CD8-positive, alpha-beta memory T cell (primary cell): ENCODE data around the gene FMNL3. TPM values are rescaled to one million over a fixed set of nuclear protein-coding genes. Genes with fewer than 3 reads are reported as not detected.
A peak's percentile ranks its signal among the peaks of the same experiment; 100 is the strongest.

Experiments
- CTCF ChIA-PET: fragments of 350-600 bp; sonication (Branson Sonifier 250); formaldehyde crosslinking; loops from one replicate; lab custom pipeline; 2021; ENCODE audit warnings: antibody characterized with exemption; lab: Charles Lee
- POLR2A ChIA-PET: fragments of 350-600 bp; sonication (Branson Sonifier 250); formaldehyde crosslinking; loops from one replicate; lab custom pipeline; 2021; ENCODE audit warnings: antibody characterized with exemption; lab: Charles Lee
- DNase-seq, 5 donors: peaks; one replicate each; pipeline versions ENCODE4 v3.0.0 to v3.0.0-alpha.2; 2020 to 2022; ENCODE audit warnings: mixed read lengths in 1 of 5
- H3K27ac ChIP-seq: one replicate; pipeline ENCODE4 v1.7.0; 2013; ENCODE audit warnings: low read depth, mild to moderate bottlenecking, low read length, moderate library complexity
- H3K27me3 ChIP-seq: 2 replicates; pipeline ENCODE4 v1.7.0; 2013; ENCODE audit warnings: low read length, mild to moderate bottlenecking; ENCODE audit not compliant: insufficient read depth, poor library complexity, severe bottlenecking
- H3K36me3 ChIP-seq: 2 replicates; pipeline ENCODE4 v1.7.0; 2013; ENCODE audit warnings: mild to moderate bottlenecking, low read length, moderate library complexity; ENCODE audit not compliant: insufficient read depth
- H3K4me1 ChIP-seq: 2 replicates; pipeline ENCODE4 v1.7.0; 2013; ENCODE audit warnings: mild to moderate bottlenecking, low read length, moderate library complexity; ENCODE audit not compliant: insufficient read depth
- H3K4me3 ChIP-seq: 2 replicates; pipeline ENCODE4 v1.7.0; 2013; ENCODE audit warnings: mild to moderate bottlenecking, low read length
- H3K9me3 ChIP-seq: 2 replicates; pipeline ENCODE4 v1.7.0; 2013; ENCODE audit warnings: mild to moderate bottlenecking, low read length
- H3K27ac Mint-ChIP-seq, 8 donors: one replicate each; pipeline ENCODE4 v1.8.0; 2020 to 2021; ENCODE audit warnings: mixed read lengths in 8 of 8, mild to moderate bottlenecking in 6 of 8, inconsistent platforms in 3 of 8, moderate library complexity in 3 of 8
- H3K27me3 Mint-ChIP-seq, 2 donors: one replicate each; pipeline ENCODE4 v1.8.0; 2020 to 2021; ENCODE audit warnings: mixed read lengths in 2 of 2, mild to moderate bottlenecking in 1 of 2, moderate library complexity in 1 of 2
- H3K36me3 Mint-ChIP-seq, 3 donors: one replicate each; pipeline ENCODE4 v1.8.0; 2020 to 2021; ENCODE audit warnings: mixed read lengths in 3 of 3, inconsistent platforms in 1 of 3, mild to moderate bottlenecking in 1 of 3
- H3K4me1 Mint-ChIP-seq, 3 donors: one replicate each; pipeline ENCODE4 v1.8.0; 2020 to 2021; ENCODE audit warnings: mixed read lengths in 3 of 3, inconsistent platforms in 1 of 3, mild to moderate bottlenecking in 1 of 3
- H3K4me3 Mint-ChIP-seq, 7 donors: one replicate each; pipeline ENCODE4 v1.8.0; 2020 to 2021; ENCODE audit warnings: mixed read lengths in 7 of 7, mild to moderate bottlenecking in 6 of 7, moderate library complexity in 4 of 7, inconsistent platforms in 2 of 7
- H3K9me3 Mint-ChIP-seq, 5 donors: one replicate each; pipeline ENCODE4 v1.8.0; 2020 to 2022; ENCODE audit warnings: mixed read lengths in 5 of 5, mild to moderate bottlenecking in 3 of 5, moderate library complexity in 2 of 5, inconsistent platforms in 1 of 5
- polyA plus RNA-seq: library from polyadenylated mRNA; unstranded; fragments of 300-500 nt; fragmentation: Illumina TruSeq; gene quantifications from one replicate; pipeline ENCODE4 v1.2.3, GENCODE V29; 2021
- total RNA-seq, 2 experiments: library from RNA; stranded (reverse); gene quantifications; one replicate each; pipeline ENCODE4 v1.2.3, GENCODE V29; 2021

The FMNL3 gene
- total and polyA plus RNA-seq, 3 experiments from 2014 or later = 6.3 to 36.7 (median 35.8) TPM

- H3K27me3 Mint-ChIP-seq = no peaks in the 10 kb centered on the region
- H3K36me3 ChIP-seq = no peaks in the 10 kb centered on the region
- H3K27ac ChIP-seq = no peak overlapping the region
- H3K27ac Mint-ChIP-seq = no peak overlapping the region
- H3K4me3 ChIP-seq = no peak overlapping the region
- peaks cover 15 to 19% (median 18%) of the 10 kb centered on the region in 3 donors for H3K4me1 Mint-ChIP-seq
- H3K36me3 Mint-ChIP-seq = peaks cover 0 to 3% (median 0%) of the 10 kb centered on the region in 3 donors
- H3K4me3 Mint-ChIP-seq = no peak overlapping the region
- H3K4me1 ChIP-seq = peaks cover 13% of the 10 kb centered on the region
- H3K9me3 Mint-ChIP-seq = no peaks in the 10 kb centered on the region
- DNase-seq = no peak
- no peaks in the 10 kb centered on the region for H3K9me3 ChIP-seq
- ChIA-PET POLR2A (interaction anchor here (0.6 kb wide), 1 partner anchor 12 kb away, joined by 3 read pairs; no protein-coding TSS in a partner anchor), CTCF (interaction anchor here (0.8 to 6.0 kb wide), 7 partner anchors 9 to 79 kb away, joined by 3 to 61 read pairs (median 5); partner anchors contain the start of genes FMNL3 and PRPF40B)
- no peaks in the 10 kb centered on the region for H3K27me3 ChIP-seq
Observed at GRCh38 chr12:49635656-49636055, 71.5 kb downstream of the FMNL3 start.

GRCh38 chr12:49635036-49635435, 72.2 kb downstream of the FMNL3 start:
- peaks cover 13% of the 10 kb centered on the region for H3K4me1 ChIP-seq
- Mint-ChIP-seq H3K36me3 (peaks cover 0 to 2% (median 0%) of the 10 kb centered on the region in 3 donors), H3K4me1 (peaks cover 15 to 19% (median 18%) of the 10 kb centered on the region in 3 donors), H3K27ac (peak overlapping the region in 1 of 8 donors; percentile 91), H3K4me3 (no peak overlapping the region), H3K9me3 (no peaks in the 10 kb centered on the region), H3K27me3 (no peaks in the 10 kb centered on the region)
- ChIA-PET CTCF (interaction anchor here (5.6 to 6.0 kb wide), 2 partner anchors 12 to 72 kb away, joined by 42 to 61 read pairs; partner anchors contain the start of genes FMNL3 and PRPF40B), POLR2A (no interaction called here)
- H3K9me3 ChIP-seq = no peaks in the 10 kb centered on the region
- H3K27ac ChIP-seq = no peak overlapping the region
- DNase-seq = no peak
- H3K4me3 ChIP-seq = no peak overlapping the region
- no peaks in the 10 kb centered on the region for H3K36me3 ChIP-seq
- no peaks in the 10 kb centered on the region for H3K27me3 ChIP-seq

GRCh38 chr12:49633703-49634345, 73.4 kb downstream of the FMNL3 start:
- H3K9me3 ChIP-seq = no peaks in the 10 kb centered on the region
- H3K27ac ChIP-seq = no peak overlapping the region
- peaks cover 0 to 2% (median 0%) of the 10 kb centered on the region in 3 donors for H3K36me3 Mint-ChIP-seq
- peaks cover 13% of the 10 kb centered on the region for H3K4me1 ChIP-seq
- no peaks in the 10 kb centered on the region for H3K9me3 Mint-ChIP-seq
- no peak overlapping the region for H3K4me3 Mint-ChIP-seq
- no peak for DNase-seq
- peak overlapping the region in 4 of 8 donors; percentile 23 to 63 (median 62) for H3K27ac Mint-ChIP-seq
- POLR2A ChIA-PET = no interaction called here
- H3K27me3 ChIP-seq = no peaks in the 10 kb centered on the region
- no peak overlapping the region for H3K4me3 ChIP-seq
- CTCF ChIA-PET = interaction anchor here (0.9 to 6.0 kb wide), 4 partner anchors 8 to 74 kb away, joined by 5 to 61 read pairs (median 24); partner anchors contain the start of genes FMNL3 and PRPF40B
- H3K4me1 Mint-ChIP-seq = peaks cover 12 to 19% (median 18%) of the 10 kb centered on the region in 3 donors
- H3K27me3 Mint-ChIP-seq = no peaks in the 10 kb centered on the region
- H3K36me3 ChIP-seq = no peaks in the 10 kb centered on the region

- no peak overlapping the region for H3K4me3 Mint-ChIP-seq
- H3K36me3 Mint-ChIP-seq = peaks cover 0 to 2% (median 0%) of the 10 kb centered on the region in 3 donors
- H3K27ac Mint-ChIP-seq = peak overlapping the region in 2 of 8 donors; percentile 29 to 42
- ChIA-PET POLR2A (no interaction called here), CTCF (interaction anchor here (0.9 to 5.6 kb wide), 4 partner anchors 9 to 80 kb away, joined by 4 to 42 read pairs (median 6); partner anchors contain the start of gene PRPF40B)
- H3K36me3 ChIP-seq = no peaks in the 10 kb centered on the region
- H3K4me1 Mint-ChIP-seq = peaks cover 12 to 19% (median 18%) of the 10 kb centered on the region in 3 donors
- H3K9me3 ChIP-seq = no peaks in the 10 kb centered on the region
- no peaks in the 10 kb centered on the region for H3K27me3 Mint-ChIP-seq
- no peak for DNase-seq
- no peak overlapping the region for H3K4me3 ChIP-seq
- no peaks in the 10 kb centered on the region for H3K27me3 ChIP-seq
- peaks cover 13% of the 10 kb centered on the region for H3K4me1 ChIP-seq
- no peak overlapping the region for H3K27ac ChIP-seq
- H3K9me3 Mint-ChIP-seq = no peaks in the 10 kb centered on the region
Observed at GRCh38 chr12:49632986-49633702, 74.1 kb downstream of the FMNL3 start.

GRCh38 chr12:49632401-49632800, 74.8 kb downstream of the FMNL3 start:
- CTCF ChIA-PET = interaction anchor here (1.5 to 3.0 kb wide), 4 partner anchors 10 to 79 kb away, joined by 4 to 7 read pairs (median 7); partner anchors contain the start of genes FMNL3 and PRPF40B
- Mint-ChIP-seq H3K4me1 (peaks cover 12 to 19% (median 18%) of the 10 kb centered on the region in 3 donors), H3K27me3 (no peaks in the 10 kb centered on the region), H3K9me3 (no peaks in the 10 kb centered on the region), H3K36me3 (peaks cover 0 to 2% (median 0%) of the 10 kb centered on the region in 3 donors), H3K27ac (no peak overlapping the region), H3K4me3 (no peak overlapping the region)
- Histone ChIP-seq H3K9me3 (no peaks in the 10 kb centered on the region), H3K27ac (no peak overlapping the region), H3K27me3 (no peaks in the 10 kb centered on the region), H3K4me1 (peaks cover 13% of the 10 kb centered on the region), H3K4me3 (no peak overlapping the region), H3K36me3 (no peaks in the 10 kb centered on the region)
- no peak for DNase-seq
- POLR2A ChIA-PET = no interaction called here

- Mint-ChIP-seq H3K9me3 (no peaks in the 10 kb centered on the region), H3K36me3 (peaks cover 0 to 2% (median 0%) of the 10 kb centered on the region in 3 donors), H3K27me3 (no peaks in the 10 kb centered on the region), H3K4me3 (no peak overlapping the region), H3K27ac (peak overlapping the region in 1 of 8 donors; percentile 9), H3K4me1 (peaks cover 4 to 9% (median 9%) of the 10 kb centered on the region in 3 donors)
- H3K36me3 ChIP-seq = no peaks in the 10 kb centered on the region
- H3K27me3 ChIP-seq = no peaks in the 10 kb centered on the region
- no peak for DNase-seq
- no peak overlapping the region for H3K27ac ChIP-seq
- no peaks in the 10 kb centered on the region for H3K9me3 ChIP-seq
- H3K4me3 ChIP-seq = no peak overlapping the region
- ChIA-PET POLR2A (no interaction called here), CTCF (interaction anchor here (0.6 to 3.0 kb wide), 5 partner anchors 9 to 405 kb away, joined by 3 to 7 read pairs (median 7); partner anchors contain the start of genes FMNL3 and PRPF40B)
- peaks cover 3% of the 10 kb centered on the region for H3K4me1 ChIP-seq
Observed at GRCh38 chr12:49631336-49631907, 75.8 kb downstream of the FMNL3 start.

GRCh38 chr12:49627752-49628360, 79.3 kb downstream of the FMNL3 start:
- Mint-ChIP-seq H3K36me3 (peaks cover 0 to 2% (median 0%) of the 10 kb centered on the region in 3 donors), H3K4me1 (peaks cover 6 to 10% (median 10%) of the 10 kb centered on the region in 3 donors), H3K9me3 (no peaks in the 10 kb centered on the region), H3K27ac (peak overlapping the region in 1 of 8 donors; percentile 45), H3K27me3 (no peaks in the 10 kb centered on the region), H3K4me3 (no peak overlapping the region)
- CTCF ChIA-PET = interaction anchor here (0.9 to 1.9 kb wide), 4 partner anchors 9 to 150 kb away, joined by 3 to 6 read pairs (median 4); no protein-coding TSS in a partner anchor
- Histone ChIP-seq H3K27me3 (no peaks in the 10 kb centered on the region), H3K9me3 (no peaks in the 10 kb centered on the region), H3K36me3 (no peaks in the 10 kb centered on the region), H3K27ac (no peak overlapping the region), H3K4me1 (peaks cover 5% of the 10 kb centered on the region), H3K4me3 (no peak overlapping the region)
- POLR2A ChIA-PET = no interaction called here
- no peak for DNase-seq
